Measurements from ENCODE around the gene ZCCHC24. TPM values are rescaled to one million over a fixed set of nuclear protein-coding genes. Genes with fewer than 3 reads are reported as not detected.

Gene ZCCHC24
- polyA plus RNA-seq, 1 donor, result 19.8 TPM

- no peak for DNase-seq
Measured at GRCh38 chr10:79361726-79362397, 83.6 kb downstream of the ZCCHC24 start.

DNA sequence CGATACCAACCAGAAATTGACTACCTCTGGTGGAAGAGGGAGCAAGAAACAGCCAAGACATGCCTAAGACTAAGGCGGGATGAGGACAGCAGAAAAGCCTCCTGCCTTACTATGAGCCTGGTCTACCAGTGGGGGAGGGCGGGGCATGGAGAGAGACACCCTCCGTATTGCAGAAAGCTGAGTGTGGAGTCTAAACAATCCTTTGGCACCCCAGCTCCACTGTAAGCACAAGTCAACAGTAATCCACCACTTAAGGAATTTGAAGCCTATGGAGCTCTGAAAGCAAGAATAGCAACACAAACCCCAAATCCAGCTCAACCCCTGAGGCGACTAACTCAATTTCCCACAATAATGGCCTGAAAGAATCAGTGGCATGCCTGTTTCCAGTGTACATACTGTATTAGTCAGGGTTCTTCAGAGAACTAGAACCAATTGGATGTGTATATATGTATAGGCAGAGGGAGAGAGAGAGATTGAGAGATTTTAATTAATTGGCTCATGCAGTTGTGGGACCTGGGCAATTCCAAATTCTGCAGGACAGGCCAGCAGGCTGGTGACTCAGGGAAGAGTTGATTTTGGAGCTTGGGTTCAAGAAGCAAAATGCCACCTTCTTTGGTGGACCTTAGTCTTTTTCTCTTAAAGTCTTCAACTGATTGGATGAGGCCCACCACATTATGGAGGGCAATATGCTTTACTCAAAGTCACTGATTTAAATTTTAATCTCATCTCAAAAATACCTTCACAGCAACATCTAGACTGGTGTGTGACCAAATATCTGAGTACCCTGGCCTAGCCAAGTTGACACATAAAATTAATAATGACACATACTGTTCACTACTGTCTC lies 84.7 kb downstream of the ZCCHC24 start:
- DNase-seq, result no peak

DNA sequence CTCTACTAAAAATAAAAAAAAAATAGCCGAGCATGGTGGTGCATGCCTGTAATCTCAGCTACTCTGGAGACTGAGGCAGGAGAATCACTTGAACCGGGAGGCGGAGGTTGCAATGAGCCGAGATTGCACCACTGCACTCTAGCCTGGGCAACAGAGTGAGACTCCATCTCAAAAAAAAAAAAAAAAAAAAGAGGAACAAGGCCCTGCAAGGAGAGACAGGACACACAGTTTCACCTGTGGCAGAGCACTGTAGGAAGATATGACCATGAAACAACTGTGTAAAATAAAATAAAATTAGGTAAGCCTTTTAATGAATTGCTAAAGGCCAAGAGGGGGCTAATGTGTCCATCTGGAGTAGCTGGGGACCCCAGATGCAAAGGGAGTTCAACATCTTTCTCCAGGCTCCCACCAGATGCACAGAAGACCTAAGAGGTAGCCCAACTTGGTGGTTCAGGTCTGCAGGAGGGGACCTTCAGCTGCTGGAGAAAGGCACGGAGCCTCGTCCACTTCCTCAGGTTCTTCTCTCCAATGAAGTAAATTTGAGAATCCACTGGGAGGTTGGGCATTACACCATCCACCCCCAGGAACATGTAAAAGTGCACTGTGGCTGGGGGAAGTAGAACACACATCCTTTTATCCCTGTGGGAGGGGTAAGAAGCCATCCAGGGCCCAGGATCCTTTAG lies 85.5 kb downstream of the ZCCHC24 start:
- DNase-seq, result no peak

DNA sequence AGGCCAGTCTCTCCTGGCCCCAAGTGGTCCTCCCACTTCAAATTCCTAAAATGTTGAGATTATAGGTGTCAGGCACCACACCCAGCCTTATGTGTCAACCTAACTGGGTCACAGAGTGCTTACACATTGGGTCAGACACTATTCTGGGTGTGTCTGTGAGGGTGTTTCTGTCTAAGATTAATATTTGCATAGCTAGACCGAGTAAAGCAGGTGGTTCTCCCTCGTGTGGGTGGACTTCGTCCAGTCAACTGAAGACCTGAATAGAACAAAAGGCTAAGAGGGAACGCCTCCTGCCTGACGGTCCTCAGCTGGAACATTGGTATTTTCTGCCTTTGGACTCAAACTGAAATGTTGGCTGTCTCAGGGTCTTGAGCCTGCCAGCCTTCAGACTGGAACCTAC lies 86.6 kb downstream of the ZCCHC24 start:
- no peak for DNase-seq

- no peak for DNase-seq
Measured at GRCh38 chr10:79357180-79357579, 88.2 kb downstream of the ZCCHC24 start.

- DNase-seq, result no peak
Measured at GRCh38 chr10:79356104-79356503, 89.3 kb downstream of the ZCCHC24 start.

GRCh38 chr10:79355420-79356017 lies 89.9 kb downstream of the ZCCHC24 start:
- no peak for DNase-seq

- DNase-seq, result no peak
Measured at GRCh38 chr10:79354615-79355014, 90.8 kb downstream of the ZCCHC24 start.

GRCh38 chr10:79354141-79354540 lies 91.3 kb downstream of the ZCCHC24 start:
- DNase-seq, result no peak

DNA sequence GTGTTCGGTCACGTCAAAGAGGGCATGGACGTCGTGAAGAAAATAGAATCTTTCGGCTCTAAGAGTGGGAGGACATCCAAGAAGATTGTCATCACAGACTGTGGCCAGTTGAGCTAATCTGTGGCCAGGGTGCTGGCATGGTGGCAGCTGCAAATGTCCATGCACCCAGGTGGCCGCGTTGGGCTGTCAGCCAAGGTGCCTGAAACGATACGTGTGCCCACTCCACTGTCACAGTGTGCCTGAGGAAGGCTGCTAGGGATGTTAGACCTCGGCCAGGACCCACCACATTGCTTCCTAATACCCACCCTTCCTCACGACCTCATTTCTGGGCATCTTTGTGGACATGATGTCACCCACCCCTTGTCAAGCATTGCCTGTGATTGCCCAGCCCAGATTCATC lies 91.7 kb downstream of the ZCCHC24 start:
- DNase-seq, result no peak

DNA sequence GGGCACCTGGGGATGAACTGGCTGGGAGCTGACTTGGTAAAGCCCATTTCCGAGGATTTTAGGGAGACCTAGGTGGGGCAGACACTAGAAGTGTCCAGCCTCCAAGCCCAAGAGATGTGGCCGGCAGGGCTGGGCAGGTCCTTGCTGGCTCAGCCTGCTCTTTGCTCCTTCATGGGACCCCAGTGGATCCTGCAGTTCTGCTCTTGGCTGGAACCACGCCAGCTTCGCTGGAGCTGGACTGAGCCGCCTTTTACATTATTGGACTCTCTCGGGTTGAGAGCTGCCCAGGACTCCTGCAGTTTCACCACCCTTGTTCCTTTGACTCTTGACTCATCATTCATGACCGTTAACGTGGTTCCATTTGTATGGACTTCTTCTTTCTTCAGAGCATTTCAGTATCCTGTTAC lies 92.4 kb downstream of the ZCCHC24 start:
- no peak for DNase-seq

DNA sequence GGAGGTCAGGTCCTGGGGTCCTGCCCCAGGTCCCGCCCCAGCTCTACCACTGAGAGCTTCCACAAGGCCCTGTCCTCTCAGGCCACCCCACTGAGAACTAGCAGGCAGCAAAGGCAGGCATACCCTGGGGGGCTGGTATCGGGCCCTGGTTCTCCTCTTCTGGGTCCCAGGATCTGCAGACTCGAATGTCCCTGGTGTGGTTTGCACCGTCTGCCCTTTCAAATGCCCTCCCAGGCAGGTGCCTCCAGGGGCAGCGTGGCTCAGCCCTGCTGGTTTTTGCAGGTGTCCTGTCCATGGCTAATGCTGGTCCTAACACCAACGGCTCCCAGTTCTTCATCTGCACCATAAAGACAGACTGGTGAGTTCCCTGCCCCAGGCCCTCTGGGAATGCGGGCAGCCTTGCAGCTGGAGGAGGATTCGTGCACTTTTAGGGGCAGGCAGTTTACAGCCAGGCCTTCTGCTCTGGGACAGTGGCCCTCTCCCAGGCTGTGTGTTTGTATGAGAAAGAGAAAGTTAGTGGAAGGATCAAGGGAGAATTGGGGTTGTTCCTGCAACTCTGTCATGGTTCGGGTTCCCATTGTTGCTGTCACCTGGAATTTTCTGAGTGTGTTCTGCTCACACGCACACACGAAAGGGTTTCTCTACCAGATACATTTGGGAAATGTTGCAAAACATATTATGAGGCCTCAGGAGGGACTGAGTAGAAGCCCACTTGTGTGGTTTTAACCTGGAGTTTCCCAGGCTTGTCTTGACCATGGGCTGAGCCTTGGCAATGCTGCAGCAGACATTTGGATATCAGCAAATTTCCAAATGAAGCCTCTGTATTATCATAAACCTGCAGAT lies 93.2 kb downstream of the ZCCHC24 start:
- no peak for DNase-seq

DNA sequence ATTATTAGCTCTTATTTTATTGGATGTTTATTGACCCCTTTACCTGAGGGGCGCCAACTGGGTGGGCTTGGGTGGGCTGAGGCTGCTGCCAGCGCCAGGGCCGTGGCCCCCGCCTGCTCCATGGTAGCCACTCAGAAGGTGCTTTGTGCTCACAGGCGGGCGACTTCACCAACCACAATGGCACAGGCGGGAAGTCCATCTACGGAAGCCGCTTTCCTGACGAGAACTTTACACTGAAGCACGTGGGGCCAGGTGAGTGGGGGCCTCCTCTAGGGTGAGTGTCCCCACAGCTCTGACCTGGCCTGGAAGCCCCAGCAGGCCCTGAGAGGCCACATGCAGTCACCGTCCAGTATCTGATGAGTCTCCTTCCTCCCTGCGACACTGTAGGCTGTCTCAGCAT lies 94.1 kb downstream of the ZCCHC24 start:
- DNase-seq, result no peak

GRCh38 chr10:79350407-79351154 lies 94.8 kb downstream of the ZCCHC24 start:
- no peak for DNase-seq

DNA sequence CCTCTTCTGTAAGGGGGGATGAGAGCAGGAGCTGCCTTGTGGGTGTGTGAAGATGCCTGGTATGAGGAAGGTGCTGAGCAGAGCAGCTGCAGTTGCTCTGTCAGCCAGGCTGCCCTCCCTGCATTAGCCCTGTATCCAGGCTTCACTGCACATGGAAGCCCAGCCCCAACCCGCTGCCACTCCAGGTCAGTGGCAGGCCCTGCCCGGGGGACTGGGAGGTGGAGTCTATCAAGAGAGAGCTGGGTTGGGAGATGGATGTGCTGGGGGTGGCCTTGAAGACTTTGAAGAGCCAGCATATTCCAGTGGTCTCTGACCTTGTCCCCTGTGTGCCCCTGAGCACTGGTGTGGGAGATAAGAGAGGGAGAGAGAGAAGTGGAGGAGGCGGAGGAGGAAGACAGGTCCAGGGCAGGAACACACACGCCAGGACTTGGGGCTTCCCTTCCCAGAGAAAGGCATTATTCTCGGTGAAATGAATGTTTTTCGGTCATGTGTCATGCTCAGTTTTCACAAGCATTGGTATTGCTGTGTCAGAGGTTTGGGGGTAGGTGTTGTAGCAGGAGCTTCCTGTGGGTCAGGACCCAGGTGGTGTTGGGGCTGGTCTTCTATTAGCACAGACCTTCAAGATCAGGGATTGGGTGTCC lies 95.5 kb downstream of the ZCCHC24 start:
- no peak for DNase-seq

GRCh38 chr10:79349072-79349491 lies 96.3 kb downstream of the ZCCHC24 start:
- no peak for DNase-seq

DNA sequence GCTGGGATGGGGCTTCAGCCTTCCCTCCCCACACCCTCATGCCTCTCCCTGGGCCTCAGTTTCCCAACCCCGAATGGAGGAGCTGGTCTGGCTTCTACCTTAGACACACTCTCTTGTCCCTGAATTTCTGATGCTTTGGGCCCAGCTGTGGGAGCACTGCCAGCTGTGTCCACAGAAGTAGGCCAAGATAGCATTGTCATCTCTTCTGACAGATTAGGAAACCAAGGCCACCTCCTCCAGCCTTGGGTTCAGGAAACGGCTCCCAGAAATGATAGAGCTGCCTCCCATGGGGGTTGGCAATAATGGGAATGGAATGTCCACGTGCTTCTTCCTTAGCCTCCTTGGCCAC lies 96.8 kb downstream of the ZCCHC24 start:
- DNase-seq, result no peak

DNA sequence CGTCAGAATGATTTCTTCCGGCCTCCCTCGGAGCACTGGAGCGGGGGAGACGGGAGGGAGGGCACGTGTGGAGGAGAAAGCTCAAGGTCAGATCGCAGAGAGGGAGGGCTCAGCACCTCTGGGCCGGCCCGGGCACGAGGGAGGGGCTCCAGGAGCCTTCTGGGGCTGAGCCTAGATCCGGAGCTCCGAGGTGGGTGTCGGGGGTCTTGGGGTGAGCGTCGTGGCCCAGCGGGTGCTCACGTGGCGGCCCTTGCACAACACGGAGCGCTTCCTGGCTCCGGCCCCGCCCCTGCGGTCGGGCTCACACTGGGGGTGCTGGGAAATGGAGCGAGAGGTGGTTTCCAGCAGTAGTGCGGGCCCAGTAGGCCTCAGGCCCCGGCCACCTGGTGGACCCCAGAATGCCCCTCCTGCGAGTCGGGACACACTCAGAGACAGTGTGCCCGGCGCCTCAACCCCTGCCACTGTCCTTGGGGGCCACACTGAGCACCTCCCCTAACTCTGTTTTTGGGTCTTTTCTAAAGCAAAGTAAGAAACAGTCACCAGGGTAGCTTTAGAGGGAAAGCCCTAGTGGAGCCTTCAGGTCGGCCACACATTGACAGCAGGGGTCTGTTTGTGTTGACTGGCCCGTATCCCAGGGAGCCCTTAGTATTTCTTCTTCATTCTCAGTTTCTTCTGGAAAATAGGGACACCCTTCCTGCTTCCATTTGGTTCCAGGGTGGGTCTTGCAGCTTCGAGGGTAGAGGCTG lies 97.4 kb downstream of the ZCCHC24 start:
- peak; percentile 28 for DNase-seq

DNA sequence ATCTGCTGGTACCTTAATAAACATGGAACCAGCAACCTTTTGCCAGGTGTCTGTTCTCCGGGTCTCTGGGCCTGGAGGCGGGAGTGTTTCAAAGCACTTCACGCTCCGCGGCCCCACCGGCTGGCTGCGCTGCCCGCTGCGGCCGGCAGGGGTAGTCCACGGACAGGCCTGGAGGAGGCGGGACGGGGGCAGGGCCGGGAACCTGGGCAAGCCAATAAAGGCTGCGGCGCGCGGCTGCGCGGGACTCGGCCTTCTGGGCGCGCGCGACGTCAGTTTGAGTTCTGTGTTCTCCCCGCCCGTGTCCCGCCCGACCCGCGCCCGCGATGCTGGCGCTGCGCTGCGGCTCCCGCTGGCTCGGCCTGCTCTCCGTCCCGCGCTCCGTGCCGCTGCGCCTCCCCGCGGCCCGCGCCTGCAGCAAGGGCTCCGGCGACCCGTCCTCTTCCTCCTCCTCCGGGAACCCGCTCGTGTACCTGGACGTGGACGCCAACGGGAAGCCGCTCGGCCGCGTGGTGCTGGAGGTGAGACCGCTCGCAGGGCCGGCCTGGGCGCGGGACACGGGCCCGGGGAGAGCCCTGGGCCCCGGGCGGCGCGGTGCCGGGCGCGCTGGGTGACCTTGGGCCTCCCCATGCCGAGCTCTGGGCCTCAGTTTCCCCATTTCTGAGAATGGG lies 98.1 kb downstream of the ZCCHC24 start, which contains the start of gene PPIF:
Gene PPIF, plus strand, starts transcription at position 244 of the 668 bp plus-strand sequence. Its CDS starts 80 bp downstream, at position 324.
- peak; percentile 92 for DNase-seq
